ENCODE data around the gene CACNA1S.

Gene CACNA1S

DNA sequence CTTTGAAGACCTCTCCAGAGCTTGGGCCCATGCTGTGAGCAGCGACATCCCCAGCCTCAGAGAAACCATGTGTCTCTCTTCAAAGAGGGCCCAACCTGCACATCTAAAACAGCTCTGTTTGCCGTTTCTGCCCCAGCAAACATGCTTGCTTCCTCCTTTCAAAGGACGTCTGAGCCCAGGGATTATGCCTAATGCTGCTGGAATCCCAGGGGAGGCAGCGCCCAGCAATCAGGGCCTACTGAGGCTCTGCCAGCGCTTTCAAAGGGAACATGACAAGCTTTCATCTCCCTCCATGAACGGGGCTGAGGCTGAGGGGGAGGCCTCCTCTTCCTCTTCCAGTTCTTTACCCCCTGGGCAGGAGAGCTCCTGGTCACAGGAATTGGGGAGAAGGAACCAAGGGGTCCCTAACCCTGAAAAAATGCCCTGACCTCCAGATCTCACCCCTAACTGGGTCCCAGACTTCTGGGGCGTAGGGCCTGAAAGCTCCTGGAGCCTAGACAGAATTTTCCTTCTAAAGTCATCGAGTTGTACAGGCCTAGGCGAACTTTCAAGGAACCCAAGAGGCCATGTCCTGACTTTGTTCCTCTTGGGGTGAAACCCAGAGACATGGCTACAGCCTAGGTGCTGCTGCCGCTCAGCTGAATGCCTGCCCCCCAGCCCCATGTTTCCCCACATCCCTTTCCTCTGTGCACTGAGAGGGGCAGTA, 28.2 kb upstream of the CACNA1S start:
- no peak for DNase-seq (ENCODE audit: low read depth)

GRCh38 chr1:201139756-201140155, 27.5 kb upstream of the CACNA1S start:
- DNase-seq (ENCODE audit: low read depth): no peak

DNA sequence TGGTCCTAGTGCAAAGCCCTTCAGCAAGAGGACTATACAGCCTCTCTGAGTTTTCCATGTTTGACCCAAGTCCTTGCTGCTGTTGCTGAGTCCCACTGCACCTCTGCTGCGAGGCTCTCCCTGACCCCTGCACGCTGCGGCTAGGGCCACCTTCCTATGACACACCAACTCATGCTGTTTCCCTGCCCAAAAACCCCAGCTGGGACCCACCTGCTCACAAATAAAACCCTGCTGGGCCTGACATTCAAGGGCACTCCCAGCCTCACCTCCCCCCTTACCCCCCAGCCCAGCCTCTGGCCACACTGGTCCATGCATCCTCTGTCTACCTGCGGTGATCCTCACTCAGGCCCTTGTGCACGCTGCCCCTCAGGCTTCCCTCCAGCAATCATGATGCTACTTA, 27.1 kb upstream of the CACNA1S start:
- DNase-seq (ENCODE audit: low read depth): no peak

DNA sequence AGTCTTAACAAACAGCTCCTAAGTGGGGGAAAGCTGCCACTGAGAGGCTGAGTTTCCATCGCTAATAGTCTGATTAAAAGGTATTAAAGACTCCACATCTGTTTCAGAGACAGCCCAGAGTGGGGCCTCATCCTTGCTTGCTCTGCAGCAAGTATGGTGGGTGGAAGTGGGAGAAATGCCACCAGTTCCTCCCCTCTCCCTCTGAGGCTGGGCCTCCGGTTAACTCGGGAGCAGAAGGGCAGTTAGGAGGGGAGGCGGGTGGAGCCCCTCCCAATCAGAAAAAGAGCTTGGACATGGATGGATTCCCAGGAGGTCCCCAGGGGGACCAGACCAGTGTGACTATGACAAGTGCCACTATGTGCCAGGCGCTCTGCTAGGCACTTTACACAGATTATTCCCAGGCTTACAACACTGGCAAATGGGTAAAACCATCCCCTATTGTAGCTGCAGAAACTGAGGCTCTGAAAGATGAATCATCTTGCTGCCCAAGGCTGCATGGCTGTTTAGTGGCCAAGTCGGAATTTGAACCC, 26.1 kb upstream of the CACNA1S start:
- DNase-seq (ENCODE audit: low read depth): no peak

GRCh38 chr1:201137579-201138310, 25.5 kb upstream of the CACNA1S start:
- DNase-seq (ENCODE audit: low read depth): no peak

DNA sequence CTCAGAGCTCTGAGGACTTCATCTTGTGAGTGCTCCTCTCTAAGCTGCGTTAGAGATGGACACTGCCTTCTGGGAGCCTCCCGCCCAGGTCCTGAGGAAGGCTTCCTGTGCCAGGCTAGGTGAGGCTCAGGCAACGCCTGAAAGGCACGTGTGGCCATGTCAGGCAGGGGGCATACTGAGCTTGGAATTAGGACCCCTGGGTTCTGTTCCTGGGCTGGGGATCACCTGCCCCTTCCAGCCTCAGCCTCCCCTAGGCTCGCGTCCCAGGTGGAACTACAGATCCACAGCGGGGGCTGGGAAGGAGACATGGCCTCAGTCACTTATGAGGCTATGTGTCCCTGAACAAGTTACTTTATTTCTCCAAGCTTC, 24.8 kb upstream of the CACNA1S start:
- no peak for DNase-seq (ENCODE audit: low read depth)

GRCh38 chr1:201136355-201137023, 24.3 kb upstream of the CACNA1S start:
- DNase-seq (ENCODE audit: low read depth): no peak

- no peak for DNase-seq (ENCODE audit: low read depth)
Observed at GRCh38 chr1:201134405-201134804, 22.2 kb upstream of the CACNA1S start.

GRCh38 chr1:201131398-201131797, 19.2 kb upstream of the CACNA1S start:
- DNase-seq (ENCODE audit: low read depth): no peak

DNA sequence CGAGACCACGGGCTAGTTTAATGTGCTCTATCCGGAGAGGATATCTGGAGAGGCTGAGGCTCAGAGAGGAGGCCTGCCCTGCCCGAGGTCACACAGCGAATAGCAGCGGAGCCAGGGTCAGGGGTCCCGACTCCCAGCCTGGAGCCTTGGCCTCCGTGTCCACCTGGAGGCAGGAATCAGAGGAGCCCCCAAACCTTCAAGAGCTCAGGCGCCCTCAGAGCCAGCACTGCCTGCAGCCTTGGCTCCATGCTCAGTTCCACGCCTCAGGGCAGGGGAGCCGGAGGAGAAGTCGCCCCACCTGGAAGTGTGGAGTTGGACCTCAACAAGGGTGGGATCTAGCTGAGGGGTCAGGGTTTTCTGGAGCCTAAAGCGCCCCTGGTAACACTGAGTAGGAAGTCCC, 16.7 kb upstream of the CACNA1S start:
- no peak for DNase-seq (ENCODE audit: low read depth)

GRCh38 chr1:201128476-201128875, 16.2 kb upstream of the CACNA1S start:
- DNase-seq (ENCODE audit: low read depth): no peak

- DNase-seq (ENCODE audit: low read depth): no peak
Observed at GRCh38 chr1:201127755-201128455, 15.7 kb upstream of the CACNA1S start.

DNA sequence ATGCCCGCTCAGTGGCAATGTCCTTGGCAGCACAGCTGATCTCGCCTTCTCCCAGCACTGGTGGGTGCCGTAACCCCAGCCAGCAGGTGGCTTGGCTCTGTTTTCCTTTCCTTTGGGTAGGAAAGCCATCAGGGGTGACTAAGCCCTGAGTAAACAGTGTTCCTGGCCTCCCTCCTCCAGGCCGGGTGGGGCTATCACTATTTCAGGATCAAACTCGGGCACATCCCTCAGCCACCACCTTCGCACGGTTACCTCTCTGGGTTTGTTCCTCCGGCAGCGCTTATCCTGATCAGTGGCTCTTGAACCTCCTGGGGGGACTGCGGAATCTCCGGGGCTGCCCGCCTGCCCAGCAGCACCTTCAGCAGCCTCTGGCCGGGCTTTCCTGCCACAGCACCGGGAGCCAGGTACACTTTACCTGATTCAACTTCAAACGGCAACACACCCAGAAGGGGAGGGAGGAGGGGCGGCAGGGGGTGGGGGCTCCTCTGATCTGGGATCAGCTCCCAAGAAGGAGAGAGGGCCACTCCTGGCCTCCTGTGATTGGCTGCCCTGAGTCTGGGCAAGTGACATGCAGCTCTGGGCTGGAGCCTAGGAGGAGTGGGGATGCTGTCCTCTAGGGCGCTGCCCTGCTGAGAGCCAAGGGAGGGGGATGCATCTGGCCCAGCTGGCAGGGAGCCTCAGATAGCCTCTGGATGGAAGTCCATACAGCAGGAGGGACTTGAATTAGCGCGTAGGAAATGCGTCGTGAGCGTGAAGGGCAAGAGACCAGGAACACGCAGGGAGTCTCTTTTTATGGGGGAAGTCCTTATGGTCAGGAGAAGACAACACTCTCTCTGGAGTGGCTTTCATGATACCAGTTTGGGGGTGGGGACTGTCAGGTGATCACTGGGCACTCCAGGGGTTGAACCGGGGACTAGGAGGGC, 14.9 kb upstream of the CACNA1S start, which contains the start of gene ASCL5:
TSS of gene ASCL5 (minus strand) at position 353 of the 923 bp plus-strand sequence. CDS start 11,812 bp downstream, outside the sequence.
- DNase-seq (ENCODE audit: low read depth): no peak

DNA sequence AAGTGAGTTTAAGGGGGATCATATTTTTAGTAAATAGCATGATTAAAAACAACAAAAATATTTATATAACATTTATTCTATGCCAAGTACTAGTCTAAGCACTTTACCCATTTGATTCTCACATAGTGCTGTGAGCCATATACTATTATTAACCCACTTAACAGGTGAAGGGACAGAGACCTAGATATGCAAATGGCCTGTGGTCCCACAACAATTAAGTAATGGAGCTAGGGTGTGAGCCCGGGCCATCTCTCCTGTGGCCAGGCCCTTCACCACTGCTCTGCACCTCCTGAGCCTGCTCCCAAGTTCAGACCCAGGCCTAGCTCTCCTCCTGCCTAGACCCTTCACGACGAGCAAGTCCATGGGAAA, 14.2 kb upstream of the CACNA1S start:
- no peak for DNase-seq (ENCODE audit: low read depth)

GRCh38 chr1:201125800-201126199, 13.6 kb upstream of the CACNA1S start:
- DNase-seq (ENCODE audit: low read depth): no peak

DNA sequence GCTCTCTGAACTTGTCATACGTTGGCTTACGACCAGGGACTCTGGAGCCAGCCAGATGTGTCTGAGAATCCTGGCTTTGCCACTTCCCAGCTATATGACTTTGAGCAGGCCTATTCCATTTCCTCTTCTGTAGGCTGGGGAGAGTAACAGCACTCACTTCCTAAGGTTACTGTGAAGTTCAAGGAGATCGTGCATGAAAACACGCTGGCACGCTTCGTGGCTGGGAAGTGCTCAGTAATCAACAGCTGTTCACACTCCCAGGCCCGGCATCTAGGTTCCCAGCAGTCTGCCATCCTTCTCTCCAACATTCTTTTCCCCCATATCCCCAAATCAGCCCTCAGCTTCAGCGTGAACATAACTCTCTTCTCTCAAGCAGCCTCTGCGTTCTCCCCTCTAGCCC, 12.8 kb upstream of the CACNA1S start:
- no peak for DNase-seq (ENCODE audit: low read depth)

DNA sequence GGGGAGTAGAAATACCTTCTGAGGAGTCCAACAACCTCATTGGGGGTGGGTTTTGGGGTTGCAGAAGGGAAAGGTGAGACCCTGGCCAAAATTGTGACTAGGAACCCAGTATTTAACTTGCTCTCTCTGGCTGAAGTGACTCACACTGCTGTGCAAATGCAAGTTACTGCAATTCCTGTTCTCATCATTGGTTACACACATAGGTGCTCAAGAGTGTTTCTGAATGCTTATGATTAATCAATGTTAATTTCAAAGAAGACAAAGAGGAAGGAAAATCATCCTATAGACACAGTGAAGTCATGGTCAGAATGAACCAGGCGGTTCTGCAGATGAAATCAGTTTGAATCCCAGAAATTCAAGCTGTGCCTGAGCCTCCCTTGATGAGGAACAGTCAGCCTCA, 11.6 kb upstream of the CACNA1S start:
- no peak for DNase-seq (ENCODE audit: low read depth)

- DNase-seq (ENCODE audit: low read depth): no peak
Observed at GRCh38 chr1:201122321-201122957, 10.2 kb upstream of the CACNA1S start.

- DNase-seq (ENCODE audit: low read depth): peak; percentile 5
Observed at GRCh38 chr1:201119206-201120197, 7.3 kb upstream of the CACNA1S start.
